GM10266 (cell line): ENCODE measurements around the gene MAP3K6.

Source experiments
- DNase-seq: peaks from one replicate; pipeline ENCODE4 v3.0.0; 2012; ENCODE audit errors: extremely low spot score
- TF ChIP-seq, protein P1 (sequence below): IDR thresholded peaks from 2 replicates; pipeline ENCODE4 v1.5.1; 2012; ENCODE audit warnings: mild to moderate bottlenecking, low read depth; ENCODE audit not compliant: control insufficient read depth, insufficient read depth; ENCODE audit errors: missing control alignments

The MAP3K6 gene

DNA sequence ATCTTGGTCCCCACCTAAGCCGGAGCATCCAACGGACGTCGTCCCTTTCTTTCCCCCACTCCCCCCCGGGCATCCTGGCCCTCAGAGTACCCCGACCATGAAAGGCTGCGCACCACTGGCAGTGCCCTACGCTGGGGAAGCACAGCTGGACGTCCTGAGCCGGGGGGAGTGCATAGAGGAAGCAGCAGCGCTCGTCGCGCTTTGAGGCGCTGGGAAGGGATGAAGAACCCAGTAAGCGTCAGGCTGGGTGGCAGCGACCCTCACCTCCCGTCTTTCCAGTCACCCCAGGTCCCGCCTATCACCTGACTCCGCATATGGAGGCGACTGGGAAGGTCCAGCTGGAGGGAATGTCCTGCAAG is 5.7 kb downstream of the MAP3K6 start:
- TF ChIP-seq, protein P1, sequence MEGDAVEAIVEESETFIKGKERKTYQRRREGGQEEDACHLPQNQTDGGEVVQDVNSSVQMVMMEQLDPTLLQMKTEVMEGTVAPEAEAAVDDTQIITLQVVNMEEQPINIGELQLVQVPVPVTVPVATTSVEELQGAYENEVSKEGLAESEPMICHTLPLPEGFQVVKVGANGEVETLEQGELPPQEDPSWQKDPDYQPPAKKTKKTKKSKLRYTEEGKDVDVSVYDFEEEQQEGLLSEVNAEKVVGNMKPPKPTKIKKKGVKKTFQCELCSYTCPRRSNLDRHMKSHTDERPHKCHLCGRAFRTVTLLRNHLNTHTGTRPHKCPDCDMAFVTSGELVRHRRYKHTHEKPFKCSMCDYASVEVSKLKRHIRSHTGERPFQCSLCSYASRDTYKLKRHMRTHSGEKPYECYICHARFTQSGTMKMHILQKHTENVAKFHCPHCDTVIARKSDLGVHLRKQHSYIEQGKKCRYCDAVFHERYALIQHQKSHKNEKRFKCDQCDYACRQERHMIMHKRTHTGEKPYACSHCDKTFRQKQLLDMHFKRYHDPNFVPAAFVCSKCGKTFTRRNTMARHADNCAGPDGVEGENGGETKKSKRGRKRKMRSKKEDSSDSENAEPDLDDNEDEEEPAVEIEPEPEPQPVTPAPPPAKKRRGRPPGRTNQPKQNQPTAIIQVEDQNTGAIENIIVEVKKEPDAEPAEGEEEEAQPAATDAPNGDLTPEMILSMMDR, result no peak
- no peak for DNase-seq

DNA sequence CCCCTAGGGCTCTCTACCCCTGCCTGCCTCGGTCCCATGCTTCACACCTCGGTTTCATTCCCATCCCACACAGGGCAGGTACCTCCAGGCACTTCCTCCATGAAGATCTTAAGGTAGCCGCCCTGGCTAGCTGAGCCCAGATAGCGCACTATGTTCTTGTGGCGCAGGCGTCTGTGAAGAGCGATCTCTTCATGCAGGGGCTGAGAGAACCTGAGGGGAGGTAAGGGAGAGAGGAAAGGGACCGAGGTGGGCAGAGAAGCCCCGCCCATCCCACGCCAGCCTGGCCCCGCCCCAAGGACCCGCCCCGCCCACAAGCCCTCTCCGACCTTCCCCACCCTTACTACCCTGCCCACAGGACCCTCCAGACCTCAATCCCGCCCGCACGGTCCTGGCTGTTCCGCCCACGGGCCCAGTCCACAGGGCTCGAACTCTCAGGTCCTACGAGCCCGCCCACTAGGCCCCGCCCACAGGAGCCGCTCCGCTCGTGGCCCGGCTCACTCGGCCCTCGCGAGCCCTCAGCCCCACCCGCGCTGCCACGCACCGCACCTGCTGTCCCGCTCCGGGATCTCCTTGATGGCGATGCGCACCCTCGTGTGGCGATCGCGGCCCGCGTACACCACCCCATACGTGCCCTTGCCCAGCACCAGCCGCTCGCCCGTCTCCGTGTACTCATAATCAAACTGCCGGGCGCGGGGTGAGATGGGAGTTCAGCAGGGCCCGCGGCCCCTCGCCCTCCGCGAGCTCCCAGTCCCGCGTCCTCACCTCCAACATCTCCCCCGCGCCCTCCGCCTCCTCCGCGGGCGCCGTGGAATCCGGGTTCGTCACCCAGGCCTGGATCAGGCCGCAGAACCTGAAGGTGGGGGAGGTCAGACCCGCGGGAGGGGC is 6.4 kb downstream of the MAP3K6 start:
- TF ChIP-seq, protein P1, result no peak
- DNase-seq, result peak; percentile 71

DNA sequence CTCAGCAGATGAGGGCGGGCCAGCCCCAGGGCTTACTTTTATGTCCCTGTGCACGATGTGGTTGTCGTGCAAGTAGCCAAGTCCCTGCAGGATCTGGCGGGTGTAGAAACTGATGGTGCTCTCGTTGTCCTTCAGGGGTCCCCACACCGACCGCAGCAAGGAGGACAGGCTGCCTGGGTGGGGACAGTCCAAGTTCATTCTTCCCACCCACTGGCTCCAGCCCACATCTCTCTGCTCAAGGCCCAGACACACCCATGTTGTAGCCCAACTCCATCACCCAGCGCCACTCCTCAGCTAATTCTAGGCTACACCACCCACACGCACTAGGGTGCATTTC is 7.0 kb downstream of the MAP3K6 start:
- TF ChIP-seq, protein P1, result no peak
- DNase-seq, result no peak

DNA sequence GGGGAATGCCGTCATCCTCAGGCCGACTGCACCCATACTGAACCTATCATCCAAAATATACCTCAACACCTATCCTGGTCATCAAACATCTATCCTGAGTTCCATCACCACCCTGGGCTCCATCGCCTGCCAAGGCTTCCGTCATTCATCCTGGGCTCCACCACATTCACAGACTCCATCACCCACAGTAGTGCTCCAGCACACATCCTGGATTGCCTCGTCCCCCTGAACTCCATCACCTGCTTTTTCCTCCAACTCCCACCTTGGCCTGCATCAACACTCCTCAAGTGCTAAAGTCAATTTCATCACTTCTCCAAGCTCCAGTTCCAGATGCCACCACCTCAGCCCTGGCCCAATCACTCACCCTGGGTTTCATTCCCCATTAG is 7.8 kb downstream of the MAP3K6 start:
- TF ChIP-seq, protein P1, result no peak
- no peak for DNase-seq

DNA sequence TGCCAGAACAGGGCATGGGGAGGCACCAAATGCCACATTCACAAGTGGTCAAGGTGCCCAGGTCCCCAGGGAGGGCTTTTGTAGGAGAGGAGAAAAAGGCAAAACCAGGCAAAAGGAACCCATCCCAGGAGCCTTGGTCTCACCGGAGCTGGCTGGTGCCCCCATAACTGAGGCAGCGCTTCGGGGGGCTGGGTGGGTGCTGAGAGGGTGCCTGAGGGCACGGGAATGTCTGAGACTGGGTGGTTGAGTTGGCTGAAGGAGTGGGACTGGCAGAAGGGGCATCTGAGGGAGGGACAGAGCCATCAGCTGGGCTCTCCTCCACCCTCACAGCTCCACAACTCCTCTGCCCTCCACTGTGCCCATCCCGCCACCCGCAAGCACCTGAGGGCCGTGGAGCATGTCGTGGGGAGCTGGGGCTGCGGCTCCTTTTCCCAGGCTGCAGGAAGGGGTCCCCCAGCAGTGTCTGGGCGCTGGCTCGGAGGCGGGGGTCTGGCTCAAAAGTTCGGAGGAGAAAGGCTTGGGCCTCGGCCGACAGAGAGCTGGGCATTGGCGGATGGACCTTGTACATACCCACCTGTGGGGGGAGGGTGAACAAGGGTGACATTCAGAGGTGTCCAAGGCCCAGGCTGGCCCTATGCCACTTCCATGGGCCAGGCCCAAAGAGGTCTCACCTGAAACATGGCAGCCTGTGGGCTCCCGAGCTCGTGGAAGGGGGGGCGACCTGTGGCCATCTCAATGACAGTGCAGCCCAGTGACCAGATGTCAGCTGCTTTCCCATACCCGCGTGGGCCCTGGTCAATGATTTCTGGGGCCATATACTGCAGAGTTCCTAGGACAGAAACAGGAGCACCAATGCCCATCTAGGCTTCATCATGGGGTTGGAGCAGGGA is 8.5 kb downstream of the MAP3K6 start:
- no peak for DNase-seq
- TF ChIP-seq, protein P1, result no peak

DNA sequence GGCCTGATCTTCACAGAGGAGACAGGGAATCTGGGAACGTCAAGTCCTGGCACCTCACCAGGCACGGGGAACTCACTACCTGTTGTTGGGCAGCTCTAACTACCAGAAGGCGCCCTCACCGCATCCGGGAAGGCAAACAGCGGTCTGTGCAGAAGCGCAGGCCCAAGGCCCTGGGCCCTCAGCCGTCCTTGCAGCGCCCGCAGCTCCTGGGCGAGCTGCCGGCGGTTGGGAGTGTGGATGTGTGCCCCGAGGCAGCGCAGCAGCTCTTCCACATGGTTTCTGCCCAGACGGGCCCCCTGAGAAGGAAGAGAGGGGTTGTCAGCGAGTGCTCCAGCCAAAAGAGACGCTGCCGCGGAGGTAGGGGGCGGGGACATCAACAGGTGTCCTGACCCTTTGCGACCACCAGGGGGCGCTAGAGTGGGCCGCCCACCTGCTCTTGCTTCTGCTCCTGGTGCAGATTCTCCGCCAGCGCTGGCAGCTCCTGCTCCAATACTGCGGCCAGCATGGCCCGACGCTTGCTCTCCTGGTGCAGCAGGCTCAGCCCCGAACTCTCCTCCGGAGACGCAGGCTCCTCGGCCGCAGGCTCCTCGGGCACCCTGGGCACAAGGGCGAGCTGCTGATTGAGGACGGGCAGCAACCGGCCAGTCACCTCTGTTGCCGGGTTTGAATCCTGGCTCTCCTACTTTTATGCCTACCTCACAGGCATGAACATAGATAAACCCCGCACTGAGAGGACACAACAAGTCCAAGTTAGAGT is 9.3 kb downstream of the MAP3K6 start:
- TF ChIP-seq, protein P1, result peak; percentile 91
- DNase-seq, result peak; percentile 97
